PC-9 (cell line): ENCODE data around the gene ATP2B3.

Source experiments
- CTCF ChIP-seq: fragments of 200-600 bp; sonication (generic); conservative IDR thresholded peaks from 2 replicates; pipeline ENCODE4 v1.6.1; 2017; ENCODE audit warnings: mixed run types, antibody characterized with exemption, mild to moderate bottlenecking, moderate library complexity
- EZH2 ChIP-seq: fragments of 200-600 bp; sonication (generic); IDR thresholded peaks from 2 replicates; pipeline ENCODE4 v1.8.0; 2017; ENCODE audit warnings: antibody characterized with exemption, low read depth

GRCh38 chrX:153502131-153502530 is 15.3 kb upstream of the ATP2B3 start:
- TF ChIP-seq CTCF (no peak), EZH2 (no peak)
